ENCODE results near the gene ADGRD2. TPM values are rescaled to one million over a fixed set of nuclear protein-coding genes. Genes with fewer than 3 reads are reported as not detected.

The ADGRD2 gene
- total RNA-seq, 4 donors from 2014 or later = not detected

GRCh38 chr9:124462739-124463138, 12.5 kb downstream of the ADGRD2 start:
- Histone ChIP-seq H3K4me1 (no peaks in the 10 kb centered on the region), H3K9me3 (no peaks in the 10 kb centered on the region), H3K36me3 (no peaks in the 10 kb centered on the region), H3K27ac (no peak overlapping the region), H3K4me3 (no peak overlapping the region), H3K27me3 (peaks cover 16% of the 10 kb centered on the region)
- in situ Hi-C loops (cut with MboI; ENCODE audit: low pct_ligation_motif_present in 1 of 4, low pct_unique_long_range_greater_than_20kb in 1 of 4, low sequenced_read_pairs in 3 of 4) (no loop called here), intact Hi-C loops (cut with DNase I; ENCODE audit: low total_unique reads) (no loop called here)
- DNase-seq = no peak
- TF ChIP-seq POLR2A (IDR thresholded peaks at IDR 0.05) (no peak), EP300 (IDR thresholded peaks at IDR 0.05; ENCODE audit: low read depth) (no peak), CTCF (IDR thresholded peaks at IDR 0.05) (no peak), POLR2AphosphoS5 (IDR thresholded peaks at IDR 0.05) (no peak)
- 89 to 100% methylated on average over 1 of the region's 1 CpG for WGBS, 2 donors (ENCODE audit: low coverage in 1 of 2)

- Histone ChIP-seq H3K4me3 (no peak overlapping the region), H3K27me3 (peaks cover 16% of the 10 kb centered on the region), H3K27ac (no peak overlapping the region), H3K4me1 (no peaks in the 10 kb centered on the region), H3K36me3 (no peaks in the 10 kb centered on the region), H3K9me3 (no peaks in the 10 kb centered on the region)
- TF ChIP-seq CTCF (IDR thresholded peaks at IDR 0.05) = no peak
- 75% methylated on average over 3 of the region's 3 CpGs; no CpG with 5 or more reads in 1 of the 2 donors for WGBS, 2 donors (ENCODE audit: low coverage in 1 of 2)
- intact Hi-C loops (cut with DNase I; ENCODE audit: low total_unique reads) (no loop called here), in situ Hi-C loops (cut with MboI; ENCODE audit: low pct_ligation_motif_present in 1 of 4, low pct_unique_long_range_greater_than_20kb in 1 of 4, low sequenced_read_pairs in 3 of 4) (no loop called here)
- no peak for DNase-seq
These were observed 15.5 kb downstream of the ADGRD2 start for GRCh38 chr9:124465736-124466135.

GRCh38 chr9:124467410-124468060, 17.3 kb downstream of the ADGRD2 start:
- TF ChIP-seq POLR2AphosphoS5 (IDR thresholded peaks at IDR 0.05) (no peak), EP300 (IDR thresholded peaks at IDR 0.05; ENCODE audit: low read depth) (no peak), POLR2A (IDR thresholded peaks at IDR 0.05) (no peak), CTCF (IDR thresholded peaks at IDR 0.05) (no peak)
- Histone ChIP-seq H3K27ac (no peak overlapping the region), H3K9me3 (no peaks in the 10 kb centered on the region), H3K4me1 (no peaks in the 10 kb centered on the region), H3K36me3 (no peaks in the 10 kb centered on the region), H3K4me3 (no peak overlapping the region), H3K27me3 (peaks cover 16% of the 10 kb centered on the region)
- intact Hi-C loops (cut with DNase I; ENCODE audit: low total_unique reads) (no loop called here), in situ Hi-C loops (cut with MboI; ENCODE audit: low pct_ligation_motif_present in 1 of 4, low pct_unique_long_range_greater_than_20kb in 1 of 4, low sequenced_read_pairs in 3 of 4) (no loop called here)
- 92% methylated on average over 17 of the region's 17 CpGs; no CpG with 5 or more reads in 1 of the 2 donors for WGBS, 2 donors (ENCODE audit: low coverage in 1 of 2)
- DNase-seq = no peak

GRCh38 chr9:124468061-124468740, 17.9 kb downstream of the ADGRD2 start:
- H3K27ac ChIP-seq = no peak overlapping the region
- intact Hi-C loops (cut with DNase I; ENCODE audit: low total_unique reads) = no loop called here
- peaks cover 11% of the 10 kb centered on the region for H3K27me3 ChIP-seq
- no peaks in the 10 kb centered on the region for H3K9me3 ChIP-seq
- no peak for TF ChIP-seq POLR2A (IDR thresholded peaks at IDR 0.05)
- TF ChIP-seq CTCF (IDR thresholded peaks at IDR 0.05) = no peak
- TF ChIP-seq EP300 (IDR thresholded peaks at IDR 0.05; ENCODE audit: low read depth) = no peak
- no peak for TF ChIP-seq POLR2AphosphoS5 (IDR thresholded peaks at IDR 0.05)
- H3K36me3 ChIP-seq = no peaks in the 10 kb centered on the region
- H3K4me1 ChIP-seq = no peaks in the 10 kb centered on the region
- in situ Hi-C loops (cut with MboI; ENCODE audit: low pct_ligation_motif_present in 1 of 4, low pct_unique_long_range_greater_than_20kb in 1 of 4, low sequenced_read_pairs in 3 of 4) = no loop called here
- WGBS, 2 donors (ENCODE audit: low coverage in 1 of 2) = 86% methylated on average over 17 of the region's 19 CpGs; no CpG with 5 or more reads in 1 of the 2 donors
- H3K4me3 ChIP-seq = no peak overlapping the region
- no peak for DNase-seq

All from transverse colon (tissue), 4 donors.